Lower leg skin (tissue), 3 donors: Measurements from ENCODE around the gene ANKH.
"Not testable (repeated sequence)": the region's sequence is repeated elsewhere in the genome, so short reads cannot be mapped to it uniquely, and the experiment has no call there.

ENCODE experiments used
- CTCF ChIP-seq, 3 donors: fragments of 450-650 bp; IDR thresholded peaks; one replicate each; pipeline ENCODE4 v1.5.1; 2016; ENCODE audit warnings: antibody characterized with exemption in 3 of 3, mild to moderate bottlenecking in 3 of 3, moderate library complexity in 2 of 3
- POLR2A ChIP-seq, 2 donors: fragments of 450-650 bp; IDR thresholded peaks; one replicate each; pipeline ENCODE4 v1.6.1; 2016 to 2017; ENCODE audit warnings: antibody characterized with exemption in 2 of 2, mild to moderate bottlenecking in 1 of 2, moderate library complexity in 1 of 2

- TF ChIP-seq POLR2A, CTCF (IDR thresholded peaks at IDR 0.05): not testable (repeated sequence)
Observed at GRCh38 chr5:14919106-14919505, 47.5 kb upstream of the ANKH start.
